ENCODE results near the gene SLC37A3. TPM values are rescaled to one million over a fixed set of nuclear protein-coding genes. Genes with fewer than 3 reads are reported as not detected.

Gene SLC37A3
- total RNA-seq, 1 donor from 2014 or later = 72.7 TPM

DNA sequence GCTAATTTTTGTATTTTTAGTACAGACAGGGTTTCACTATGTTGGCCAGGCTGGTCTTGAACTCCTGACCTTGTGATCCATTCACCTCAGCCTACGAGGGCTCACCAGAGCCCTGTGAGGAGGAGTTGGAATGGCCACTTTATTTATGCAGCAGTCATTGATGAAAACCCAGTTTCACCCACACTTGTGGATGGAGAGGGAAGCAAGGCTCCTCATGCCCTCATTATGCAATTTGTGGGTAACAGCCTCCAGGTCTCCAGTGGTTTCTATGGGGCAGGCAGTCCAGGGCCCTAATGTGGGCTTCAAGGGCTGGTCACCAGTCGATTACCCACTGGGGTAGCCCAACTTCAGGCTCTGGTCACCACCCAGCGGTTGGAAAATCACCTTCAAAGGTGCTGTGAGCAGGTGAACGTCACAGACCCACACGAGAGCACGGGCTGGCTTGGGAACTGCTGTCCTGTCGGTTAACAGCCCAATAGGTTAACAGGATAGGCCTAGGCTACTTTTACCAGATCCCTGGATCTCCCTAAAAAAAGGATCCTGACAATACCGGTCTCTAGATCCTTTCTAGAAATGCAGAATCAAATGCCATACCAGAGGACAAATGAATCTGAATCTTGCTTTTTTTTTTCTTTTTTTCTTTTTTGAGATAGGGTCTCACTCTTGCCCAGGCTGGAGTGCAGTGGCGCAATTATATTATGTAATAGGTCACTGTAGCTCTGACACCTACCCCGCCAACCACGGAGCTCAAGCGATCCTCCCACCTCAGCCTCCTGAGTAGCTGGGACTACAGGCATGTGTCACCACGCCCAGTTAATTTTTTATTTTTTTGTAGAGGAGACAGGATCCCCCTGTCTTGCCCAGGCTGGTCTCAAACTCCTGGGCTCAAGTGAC is 97.8 kb downstream of the SLC37A3 start:
- TF ChIP-seq, protein P1, sequence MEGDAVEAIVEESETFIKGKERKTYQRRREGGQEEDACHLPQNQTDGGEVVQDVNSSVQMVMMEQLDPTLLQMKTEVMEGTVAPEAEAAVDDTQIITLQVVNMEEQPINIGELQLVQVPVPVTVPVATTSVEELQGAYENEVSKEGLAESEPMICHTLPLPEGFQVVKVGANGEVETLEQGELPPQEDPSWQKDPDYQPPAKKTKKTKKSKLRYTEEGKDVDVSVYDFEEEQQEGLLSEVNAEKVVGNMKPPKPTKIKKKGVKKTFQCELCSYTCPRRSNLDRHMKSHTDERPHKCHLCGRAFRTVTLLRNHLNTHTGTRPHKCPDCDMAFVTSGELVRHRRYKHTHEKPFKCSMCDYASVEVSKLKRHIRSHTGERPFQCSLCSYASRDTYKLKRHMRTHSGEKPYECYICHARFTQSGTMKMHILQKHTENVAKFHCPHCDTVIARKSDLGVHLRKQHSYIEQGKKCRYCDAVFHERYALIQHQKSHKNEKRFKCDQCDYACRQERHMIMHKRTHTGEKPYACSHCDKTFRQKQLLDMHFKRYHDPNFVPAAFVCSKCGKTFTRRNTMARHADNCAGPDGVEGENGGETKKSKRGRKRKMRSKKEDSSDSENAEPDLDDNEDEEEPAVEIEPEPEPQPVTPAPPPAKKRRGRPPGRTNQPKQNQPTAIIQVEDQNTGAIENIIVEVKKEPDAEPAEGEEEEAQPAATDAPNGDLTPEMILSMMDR (IDR thresholded peaks at IDR 0.05) = no peak
- H3K9me3 Mint-ChIP-seq (ENCODE audit: unreplicated experiment) = no peaks in the 10 kb centered on the region
- H3K4me1 Mint-ChIP-seq (ENCODE audit: unreplicated experiment) = no peaks in the 10 kb centered on the region
- no peak for DNase-seq (ENCODE audit: extremely low spot score, unreplicated experiment)
- no peak overlapping the region for H3K4me3 Mint-ChIP-seq (ENCODE audit: unreplicated experiment)
- no peaks in the 10 kb centered on the region for H3K36me3 Mint-ChIP-seq (ENCODE audit: unreplicated experiment)
- no peaks in the 10 kb centered on the region for H3K27me3 Mint-ChIP-seq (ENCODE audit: unreplicated experiment)
- H3K27ac Mint-ChIP-seq (ENCODE audit: unreplicated experiment) = no peak overlapping the region

DNA sequence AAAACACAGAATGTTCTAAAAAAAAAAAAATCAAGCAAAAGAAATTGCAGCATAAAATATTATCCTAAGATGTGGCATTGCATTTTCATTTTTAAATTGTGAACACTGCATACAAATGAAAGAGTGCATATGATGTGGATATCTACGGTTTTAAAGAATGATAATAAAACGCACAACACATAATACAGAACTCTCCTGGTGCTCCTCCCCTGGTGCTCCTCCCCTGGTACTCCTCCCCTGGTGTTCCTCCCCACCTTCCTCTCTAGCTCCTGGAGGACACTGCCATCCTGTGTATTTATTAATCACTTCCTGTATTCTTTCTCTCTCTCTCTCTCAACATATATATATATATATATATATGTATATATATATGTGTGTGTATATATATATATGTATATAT is 100.1 kb downstream of the SLC37A3 start:
- no peaks in the 10 kb centered on the region for H3K27me3 Mint-ChIP-seq (ENCODE audit: unreplicated experiment)
- TF ChIP-seq, protein P1 (IDR thresholded peaks at IDR 0.05) = no peak
- no peaks in the 10 kb centered on the region for H3K9me3 Mint-ChIP-seq (ENCODE audit: unreplicated experiment)
- no peak overlapping the region for H3K27ac Mint-ChIP-seq (ENCODE audit: unreplicated experiment)
- no peak overlapping the region for H3K4me3 Mint-ChIP-seq (ENCODE audit: unreplicated experiment)
- DNase-seq (ENCODE audit: extremely low spot score, unreplicated experiment) = no peak
- H3K36me3 Mint-ChIP-seq (ENCODE audit: unreplicated experiment) = no peaks in the 10 kb centered on the region
- no peaks in the 10 kb centered on the region for H3K4me1 Mint-ChIP-seq (ENCODE audit: unreplicated experiment)

DNA sequence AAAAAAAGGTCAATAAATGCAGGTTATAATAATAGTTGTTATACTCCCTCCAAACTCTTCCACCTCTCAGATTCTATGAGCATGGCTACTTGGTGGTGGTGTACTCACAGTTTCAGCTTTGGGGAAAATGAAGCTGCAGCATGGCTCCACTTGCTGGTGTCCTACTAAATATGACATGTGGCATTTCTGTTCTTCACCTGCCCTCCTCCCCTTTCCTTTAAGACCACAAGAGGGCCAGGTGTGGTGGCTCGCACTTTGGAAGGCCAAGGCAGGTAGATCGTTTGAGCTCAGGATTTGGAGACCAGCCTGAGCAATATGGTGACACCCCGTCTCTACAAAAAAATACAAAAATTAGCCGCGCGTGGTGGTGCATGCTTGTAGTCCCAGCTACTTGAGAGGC is 101.1 kb downstream of the SLC37A3 start:
- Mint-ChIP-seq H3K4me3 (ENCODE audit: unreplicated experiment) (no peak overlapping the region), H3K27ac (ENCODE audit: unreplicated experiment) (no peak overlapping the region), H3K4me1 (ENCODE audit: unreplicated experiment) (no peaks in the 10 kb centered on the region), H3K9me3 (ENCODE audit: unreplicated experiment) (no peaks in the 10 kb centered on the region), H3K36me3 (ENCODE audit: unreplicated experiment) (no peaks in the 10 kb centered on the region), H3K27me3 (ENCODE audit: unreplicated experiment) (no peaks in the 10 kb centered on the region)
- no peak for DNase-seq (ENCODE audit: extremely low spot score, unreplicated experiment)
- TF ChIP-seq, protein P1 (IDR thresholded peaks at IDR 0.05) = no peak

DNA sequence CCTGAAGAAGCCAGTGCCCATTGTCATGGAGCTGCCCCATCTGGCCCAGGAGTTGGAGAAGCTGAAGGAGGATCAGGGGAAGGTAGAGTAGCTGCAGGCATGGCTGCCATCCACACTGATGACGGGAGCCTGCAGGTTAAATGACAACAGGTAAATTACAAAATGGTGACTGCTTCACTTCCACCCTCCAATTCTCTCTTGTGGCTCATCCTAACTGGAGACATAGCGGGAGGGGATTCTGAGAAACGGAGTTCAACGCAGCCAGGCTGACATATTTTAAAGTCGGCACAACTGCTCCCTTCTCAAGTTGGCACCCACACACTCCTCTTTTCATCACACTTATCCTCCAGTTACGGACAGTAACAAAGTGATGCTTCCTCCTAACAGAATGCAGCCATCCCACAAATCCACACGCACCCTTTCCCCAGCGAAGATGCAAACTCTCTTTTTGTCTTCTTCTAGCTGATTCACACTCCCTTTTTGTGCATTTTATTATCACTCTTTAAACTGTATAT is 103.0 kb downstream of the SLC37A3 start:
- Mint-ChIP-seq H3K9me3 (ENCODE audit: unreplicated experiment) (no peaks in the 10 kb centered on the region), H3K27ac (ENCODE audit: unreplicated experiment) (no peak overlapping the region), H3K4me1 (ENCODE audit: unreplicated experiment) (no peaks in the 10 kb centered on the region), H3K27me3 (ENCODE audit: unreplicated experiment) (no peaks in the 10 kb centered on the region), H3K36me3 (ENCODE audit: unreplicated experiment) (no peaks in the 10 kb centered on the region), H3K4me3 (ENCODE audit: unreplicated experiment) (no peak overlapping the region)
- no peak for DNase-seq (ENCODE audit: extremely low spot score, unreplicated experiment)
- TF ChIP-seq, protein P1 (IDR thresholded peaks at IDR 0.05) = no peak

GRCh38 chr7:140294454-140294853 is 103.9 kb downstream of the SLC37A3 start:
- Mint-ChIP-seq H3K4me3 (ENCODE audit: unreplicated experiment) (no peak overlapping the region), H3K4me1 (ENCODE audit: unreplicated experiment) (no peaks in the 10 kb centered on the region), H3K36me3 (ENCODE audit: unreplicated experiment) (no peaks in the 10 kb centered on the region), H3K27ac (ENCODE audit: unreplicated experiment) (no peak overlapping the region), H3K9me3 (ENCODE audit: unreplicated experiment) (no peaks in the 10 kb centered on the region), H3K27me3 (ENCODE audit: unreplicated experiment) (no peaks in the 10 kb centered on the region)
- TF ChIP-seq, protein P1 (IDR thresholded peaks at IDR 0.05) = no peak
- DNase-seq (ENCODE audit: extremely low spot score, unreplicated experiment) = no peak
